Effector CD8-positive, alpha-beta T cell (primary cell): Measurements from ENCODE around the gene NOSIP.

Source experiments
- DNase-seq: peaks from one replicate; lab custom pipeline; 2025; lab: John Stamatoyannopoulos, UW

The NOSIP gene

GRCh38 chr19:49594993-49595818, 14.8 kb upstream of the NOSIP start:
- DNase-seq: no peak

DNA sequence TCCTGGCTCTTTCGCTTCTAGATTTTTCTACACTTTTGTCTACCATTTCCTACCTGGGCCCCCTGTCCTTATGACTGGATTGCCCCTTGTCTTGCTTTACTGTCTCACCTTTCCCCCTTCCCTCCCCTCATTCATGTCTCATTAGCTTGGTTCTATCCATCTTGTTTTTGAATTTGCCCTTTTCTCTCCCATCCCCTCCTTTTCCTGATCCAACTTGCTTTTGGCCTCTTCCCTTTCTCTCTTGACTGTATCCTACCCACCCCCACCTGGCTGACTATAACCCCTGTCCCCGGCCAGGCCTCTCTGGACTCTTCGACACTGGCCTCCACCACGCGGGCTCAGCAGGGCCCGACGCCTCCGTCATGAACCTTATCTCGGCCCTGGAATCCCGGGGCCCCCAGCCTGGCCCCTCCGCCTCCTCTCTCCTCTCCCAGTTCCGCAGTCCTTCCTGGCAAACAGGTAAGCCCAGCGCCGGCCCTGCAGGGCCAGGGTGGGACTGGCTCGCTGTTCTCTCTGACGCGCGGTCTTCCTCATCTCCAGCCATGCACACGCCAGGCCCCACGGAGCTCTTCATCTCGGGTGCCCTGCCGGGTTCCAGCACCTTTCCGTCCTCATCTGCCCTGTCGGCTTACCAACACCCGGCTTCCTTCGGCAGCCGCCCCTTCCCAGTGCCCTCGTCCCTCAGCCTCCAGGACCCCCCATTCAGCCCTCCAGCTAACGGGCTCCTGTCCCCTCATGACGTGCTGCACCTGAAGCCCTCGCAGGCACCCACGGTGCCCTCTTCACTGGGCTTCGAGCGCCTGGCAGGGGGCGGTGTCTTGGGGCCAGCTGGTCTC, 14.0 kb upstream of the NOSIP start:
- no peak for DNase-seq

GRCh38 chr19:49593233-49594113, 13.1 kb upstream of the NOSIP start:
- peak; percentile 87 for DNase-seq

DNA sequence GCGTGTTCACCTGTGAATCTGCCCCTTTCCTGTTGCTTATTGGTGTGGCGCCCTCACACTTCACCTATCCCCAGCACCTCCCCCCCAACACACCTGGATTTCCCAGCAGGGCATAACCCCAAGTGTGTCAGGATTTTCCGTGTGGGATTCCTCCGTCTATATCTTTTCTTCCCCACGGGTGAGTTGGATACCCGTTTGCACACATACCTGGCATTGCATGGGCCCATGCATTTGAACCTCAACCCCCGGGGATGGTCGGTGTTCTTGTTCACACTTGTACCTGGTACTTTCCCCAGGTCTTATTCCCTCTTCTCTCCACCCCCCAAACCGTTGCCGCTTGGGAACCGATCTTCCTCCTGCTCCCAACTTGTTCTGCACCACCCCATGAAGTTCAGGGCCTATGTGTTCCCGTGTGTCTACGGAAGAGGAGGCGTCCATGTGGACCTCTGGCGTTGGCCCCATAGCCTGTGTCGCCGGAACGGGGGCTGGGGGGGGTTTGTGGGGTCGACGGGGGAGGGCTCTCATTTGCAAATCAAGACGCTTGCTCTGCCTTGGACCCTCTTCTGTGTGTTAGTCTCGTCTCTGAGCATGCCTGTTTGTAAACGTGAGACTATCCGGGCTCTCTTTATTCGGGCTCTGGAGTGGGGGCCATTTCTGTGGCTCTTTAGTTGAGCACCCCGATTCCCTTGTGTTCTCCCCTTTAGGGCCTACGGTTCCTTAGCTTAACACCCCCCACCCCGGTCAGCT, 12.3 kb upstream of the NOSIP start:
- DNase-seq: no peak

DNA sequence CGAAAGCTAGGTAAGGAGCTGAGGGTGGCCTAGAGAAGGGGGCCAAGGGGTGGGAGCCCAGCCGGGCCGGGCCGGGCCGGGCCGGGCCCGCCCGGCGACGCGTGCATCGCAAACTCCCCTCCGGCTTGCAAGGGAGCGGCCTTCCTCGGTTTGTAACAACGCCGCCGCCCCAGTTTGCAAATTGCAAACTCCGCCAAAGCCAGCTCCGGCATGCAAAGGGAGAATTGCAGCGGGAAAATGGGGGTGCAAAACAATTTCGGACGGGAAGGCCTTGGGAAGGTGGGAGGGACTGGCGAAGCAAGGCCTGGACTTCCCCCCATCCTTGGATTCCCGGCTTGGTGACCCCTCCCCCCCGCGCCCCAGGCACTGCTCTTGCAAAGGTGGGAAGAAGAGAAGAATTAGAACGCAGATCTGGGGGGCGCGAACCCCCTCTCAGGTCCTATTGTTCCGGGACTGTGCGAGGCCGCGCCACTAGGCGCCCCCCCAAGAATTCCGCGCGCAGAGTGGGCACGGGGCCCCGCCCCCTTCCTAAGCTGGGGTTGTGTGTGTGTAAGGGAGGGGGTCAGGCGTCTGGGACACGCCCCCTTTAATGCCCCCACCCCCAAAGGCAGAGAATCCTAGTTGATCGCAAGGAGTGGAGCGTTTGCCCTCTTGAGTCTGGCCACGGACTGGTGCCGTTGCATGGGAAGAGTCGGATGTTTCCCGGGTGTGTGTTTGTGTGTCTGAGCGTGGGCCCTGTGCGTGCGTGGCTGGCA, 11.6 kb upstream of the NOSIP start:
- peak; percentile 45 for DNase-seq

- DNase-seq: peak; percentile 70
These were observed 10.8 kb upstream of the NOSIP start, which contains the start of gene PRR12 for GRCh38 chr19:49590971-49591730. PRR12 (plus strand) TSS chr19:49591182; CDS start chr19:49591655, 473 bp downstream.

DNA sequence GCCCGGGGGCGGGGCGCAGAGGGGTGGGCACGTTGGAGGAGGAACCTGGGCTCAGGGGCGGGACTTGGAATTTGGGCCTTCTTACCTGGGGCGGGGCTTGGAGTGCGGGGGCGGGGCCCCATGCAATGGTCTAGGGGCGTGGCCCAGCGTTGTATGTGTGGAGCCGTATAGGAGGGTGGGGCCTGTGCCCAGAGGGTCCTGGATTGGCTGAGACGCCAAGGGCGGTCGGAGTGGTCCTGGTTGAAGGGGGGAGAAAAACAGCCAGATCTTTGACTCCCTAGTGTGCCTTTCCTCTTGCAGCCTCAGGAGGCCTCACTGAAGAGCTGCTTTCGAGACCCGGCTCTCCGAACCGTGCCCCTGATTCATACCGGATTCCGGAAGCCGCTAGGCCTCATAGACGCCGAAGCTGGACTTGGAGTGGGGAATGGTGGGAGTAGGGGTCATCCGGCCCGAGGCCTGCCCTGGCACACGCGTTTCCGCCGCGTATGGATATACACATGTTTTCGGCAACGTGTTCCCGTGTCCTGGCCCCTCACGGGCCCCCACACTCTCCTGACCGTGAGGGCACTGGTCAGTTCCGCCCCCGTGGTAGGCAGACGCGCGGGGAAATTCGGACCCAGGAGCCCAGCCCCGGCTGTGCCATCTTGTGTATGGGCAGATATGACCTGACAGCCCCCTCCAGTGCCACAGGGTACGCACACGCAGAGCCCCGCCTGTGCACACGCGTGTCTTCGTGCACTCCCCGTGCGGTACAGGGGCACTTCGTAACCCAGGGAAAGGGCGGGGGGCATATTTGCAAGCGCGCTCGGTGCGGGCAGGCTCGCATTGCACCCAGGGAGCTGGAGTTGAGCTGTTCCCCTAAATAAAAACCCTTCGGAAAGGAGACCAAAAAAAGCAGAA, 10.0 kb upstream of the NOSIP start:
- DNase-seq: peak; percentile 97

- DNase-seq: no peak
These were observed 9.1 kb upstream of the NOSIP start for GRCh38 chr19:49589502-49589905.

DNA sequence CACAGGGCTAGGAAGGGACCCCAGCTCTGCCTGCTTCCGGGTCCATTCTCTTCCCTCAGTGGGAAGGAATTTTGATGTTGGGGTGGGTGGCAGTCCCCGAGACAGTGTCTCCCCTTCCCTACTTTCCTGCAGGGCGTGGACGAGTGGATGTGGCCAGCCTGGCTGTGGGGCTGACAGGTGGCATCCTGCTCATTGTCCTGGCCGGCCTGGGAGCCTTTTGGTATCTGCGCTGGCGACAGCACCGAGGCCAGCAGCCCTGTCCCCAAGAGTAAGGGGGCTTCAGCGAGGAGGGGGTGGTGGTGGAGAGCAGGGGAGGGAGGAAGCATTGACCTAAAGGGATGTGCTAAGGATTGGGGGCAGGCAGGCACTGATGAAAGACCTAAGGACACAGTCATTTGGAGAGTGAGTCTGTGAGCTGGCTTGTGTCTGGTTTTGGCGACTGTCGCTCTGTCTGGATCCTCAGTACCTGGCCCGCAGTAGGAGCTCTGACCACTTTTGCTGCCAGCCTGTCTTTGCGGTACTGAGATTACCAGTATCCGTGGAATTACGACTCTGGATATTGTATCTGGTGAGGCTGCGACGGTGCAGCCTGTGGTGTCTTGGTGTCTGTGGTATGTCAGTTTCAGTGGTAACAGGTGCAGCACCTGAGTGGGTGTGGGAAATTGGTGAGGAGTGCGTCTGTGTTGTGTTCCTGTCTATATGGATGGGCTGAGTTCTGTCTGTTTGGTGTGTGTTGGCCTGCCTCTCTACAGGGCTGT, 8.2 kb upstream of the NOSIP start:
- DNase-seq: no peak

- DNase-seq: no peak
These were observed 6.9 kb upstream of the NOSIP start for GRCh38 chr19:49587227-49587626.

GRCh38 chr19:49585023-49585422, 4.7 kb upstream of the NOSIP start:
- DNase-seq: no peak

DNA sequence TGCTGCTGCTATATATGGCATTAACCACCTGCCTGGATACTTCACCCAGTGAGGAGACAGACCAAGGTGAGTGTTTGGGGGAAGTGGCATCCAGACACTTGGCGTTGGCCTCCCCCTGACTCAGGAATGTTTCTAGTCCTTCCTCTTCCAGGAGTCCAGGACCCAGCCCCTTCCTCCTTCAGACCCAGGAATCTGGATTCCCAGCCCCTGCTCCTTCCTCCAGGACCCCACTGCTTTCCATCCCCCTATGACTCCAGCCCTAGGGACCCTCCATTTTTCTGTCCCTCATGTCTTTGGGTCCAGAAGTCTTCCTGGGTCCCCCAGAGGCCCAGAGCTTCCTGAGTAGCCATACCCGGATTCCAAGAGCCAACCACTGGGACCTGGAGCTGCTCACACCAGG, 2.9 kb upstream of the NOSIP start:
- no peak for DNase-seq

DNA sequence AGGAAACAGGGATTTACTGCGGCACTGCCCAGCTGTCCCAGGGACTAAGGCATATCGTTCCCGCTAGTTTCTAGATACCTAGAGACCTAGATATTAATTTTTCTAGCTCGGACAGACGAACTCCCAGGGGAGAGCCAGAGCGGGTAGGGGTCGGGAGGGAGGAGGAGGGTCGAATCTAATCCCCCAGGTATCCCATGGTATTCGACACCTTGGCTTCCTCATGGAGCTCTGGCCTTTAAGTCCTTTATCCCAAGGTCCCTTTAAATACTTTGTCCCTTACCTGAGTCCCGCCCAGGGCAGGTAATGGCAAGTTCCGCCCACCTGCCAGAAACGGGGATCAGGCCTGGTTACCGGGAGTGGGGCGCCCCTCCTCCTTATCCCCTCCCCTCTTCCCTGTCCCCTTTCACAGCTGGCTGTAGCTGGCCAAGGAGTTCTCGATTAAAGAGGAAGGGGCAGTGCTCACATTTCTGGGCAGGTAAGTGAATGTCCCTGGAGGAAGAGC, 702 bp upstream of the NOSIP start, which contains the start of gene PRRG2:
TSS of gene PRRG2 (plus strand) at position 310 of the 502 bp plus-strand sequence. CDS start 1,904 bp downstream, outside the sequence.
- no peak for DNase-seq

- no peak for DNase-seq
These were observed 451 bp downstream of the NOSIP start for GRCh38 chr19:49579947-49580263.

GRCh38 chr19:49579193-49579592, 1.2 kb downstream of the NOSIP start:
- no peak for DNase-seq

DNA sequence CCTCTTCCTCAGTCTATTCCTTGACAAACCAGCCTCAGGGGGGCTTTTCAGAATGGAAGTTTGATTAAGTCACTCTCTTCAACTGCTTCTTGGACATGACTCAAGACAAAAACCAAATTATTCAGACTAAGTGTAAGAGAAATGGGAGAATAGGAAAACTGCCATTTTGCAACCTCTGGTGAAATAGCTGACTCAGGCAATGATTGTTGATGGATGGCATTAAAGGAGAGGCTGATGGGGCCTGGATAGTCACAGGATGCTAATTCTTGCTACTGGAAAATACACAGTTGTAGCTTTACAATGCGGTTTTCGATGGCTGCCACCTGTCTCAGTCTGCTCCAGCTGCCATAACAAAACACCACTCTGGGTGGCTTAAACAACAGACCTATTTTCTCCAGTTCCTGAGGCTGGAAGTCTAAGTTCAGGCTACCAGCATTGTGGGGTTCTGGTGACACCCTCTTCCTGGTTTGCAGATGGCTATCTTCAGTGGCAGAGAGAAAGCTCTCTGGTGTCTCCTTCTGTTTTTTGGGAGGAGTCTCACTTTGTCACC, 6.1 kb downstream of the NOSIP start:
- no peak for DNase-seq

DNA sequence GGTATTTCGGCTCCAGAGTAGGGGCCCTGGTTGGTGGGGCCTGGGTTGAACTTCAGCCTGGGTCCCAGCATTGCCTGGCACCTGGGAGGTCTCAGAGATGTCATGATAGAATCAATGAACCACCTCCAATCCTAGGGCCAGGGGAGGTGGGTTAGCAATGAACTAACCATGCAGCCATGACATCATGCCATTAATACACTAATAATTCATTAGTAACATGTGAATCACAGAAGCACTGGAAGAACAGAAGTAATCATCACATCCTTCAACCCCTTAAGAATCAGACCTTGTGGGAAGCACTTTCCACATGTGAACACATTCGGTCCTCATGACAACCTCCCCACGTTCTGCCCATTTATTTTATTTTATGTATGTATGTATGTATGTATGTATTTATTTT, 6.9 kb downstream of the NOSIP start:
- no peak for DNase-seq
